PC-3 (cell line): ENCODE data around the gene TSKU.
"Not testable (repeated sequence)": the region's sequence is repeated elsewhere in the genome, so short reads cannot be mapped to it uniquely, and the experiment has no call there.

ENCODE experiments used
- EZH2 ChIP-seq: fragments of 300-600 bp; sonication (generic); IDR thresholded peaks from one replicate; pipeline ENCODE4 v1.6.1; 2017; ENCODE audit warnings: antibody characterized with exemption, mild to moderate bottlenecking, low read length; ENCODE audit not compliant: unreplicated experiment
- EZH2phosphoT487 ChIP-seq: fragments of 300-600 bp; sonication (generic); IDR thresholded peaks from 2 replicates; pipeline ENCODE4 v1.6.1; 2018; ENCODE audit warnings: mild to moderate bottlenecking, antibody characterized with exemption, low read length, borderline replicate concordance
- TF ChIP-seq, protein P1 (sequence below): fragments of 300-600 bp; sonication (generic); conservative IDR thresholded peaks from 2 replicates; pipeline ENCODE4 v1.5.1; 2017; ENCODE audit warnings: antibody characterized with exemption, low read depth, mild to moderate bottlenecking, low read length

- TF ChIP-seq, protein P1, sequence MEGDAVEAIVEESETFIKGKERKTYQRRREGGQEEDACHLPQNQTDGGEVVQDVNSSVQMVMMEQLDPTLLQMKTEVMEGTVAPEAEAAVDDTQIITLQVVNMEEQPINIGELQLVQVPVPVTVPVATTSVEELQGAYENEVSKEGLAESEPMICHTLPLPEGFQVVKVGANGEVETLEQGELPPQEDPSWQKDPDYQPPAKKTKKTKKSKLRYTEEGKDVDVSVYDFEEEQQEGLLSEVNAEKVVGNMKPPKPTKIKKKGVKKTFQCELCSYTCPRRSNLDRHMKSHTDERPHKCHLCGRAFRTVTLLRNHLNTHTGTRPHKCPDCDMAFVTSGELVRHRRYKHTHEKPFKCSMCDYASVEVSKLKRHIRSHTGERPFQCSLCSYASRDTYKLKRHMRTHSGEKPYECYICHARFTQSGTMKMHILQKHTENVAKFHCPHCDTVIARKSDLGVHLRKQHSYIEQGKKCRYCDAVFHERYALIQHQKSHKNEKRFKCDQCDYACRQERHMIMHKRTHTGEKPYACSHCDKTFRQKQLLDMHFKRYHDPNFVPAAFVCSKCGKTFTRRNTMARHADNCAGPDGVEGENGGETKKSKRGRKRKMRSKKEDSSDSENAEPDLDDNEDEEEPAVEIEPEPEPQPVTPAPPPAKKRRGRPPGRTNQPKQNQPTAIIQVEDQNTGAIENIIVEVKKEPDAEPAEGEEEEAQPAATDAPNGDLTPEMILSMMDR = not testable (repeated sequence)
- TF ChIP-seq EZH2, EZH2phosphoT487: not testable (repeated sequence)
Observed at GRCh38 chr11:76827005-76827404, 43.8 kb downstream of the TSKU start.
